Measurements from ENCODE around the gene MED1.

DNA sequence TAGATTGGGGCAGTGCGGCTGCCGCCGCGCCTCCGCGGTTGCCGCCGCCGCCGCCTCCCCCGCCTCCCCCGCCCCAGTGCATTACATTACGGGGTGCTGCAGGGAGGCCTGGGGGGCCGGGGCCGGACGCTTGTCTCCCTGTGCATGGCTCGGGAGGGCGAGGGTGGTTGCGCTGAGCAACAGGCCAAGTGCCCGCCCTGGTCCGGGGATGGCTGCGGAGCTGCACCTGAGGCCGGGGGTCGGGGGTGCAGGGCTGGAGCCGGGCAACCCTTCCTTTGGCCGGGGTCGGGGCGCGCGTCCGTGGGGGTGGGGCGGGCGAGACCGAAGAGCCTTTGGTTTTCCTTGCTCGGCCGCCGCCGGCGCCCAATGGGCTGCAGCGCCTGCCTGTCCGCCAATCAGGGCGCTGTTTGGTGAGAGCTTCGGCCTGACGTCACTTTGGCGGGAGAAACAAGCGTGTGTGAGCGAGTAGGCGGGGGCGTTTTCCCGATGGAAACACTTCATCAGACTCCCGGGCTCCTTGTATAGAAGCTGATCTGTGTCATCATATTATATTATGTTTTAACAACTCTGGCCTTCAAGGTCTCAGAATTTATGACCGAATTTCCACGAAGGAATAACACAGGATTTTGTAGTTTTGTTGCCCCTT, 48.7 kb downstream of the MED1 start:
- no peak for TF ChIP-seq HDAC2 (IDR thresholded peaks at IDR 0.05)
- TF ChIP-seq, protein P1, sequence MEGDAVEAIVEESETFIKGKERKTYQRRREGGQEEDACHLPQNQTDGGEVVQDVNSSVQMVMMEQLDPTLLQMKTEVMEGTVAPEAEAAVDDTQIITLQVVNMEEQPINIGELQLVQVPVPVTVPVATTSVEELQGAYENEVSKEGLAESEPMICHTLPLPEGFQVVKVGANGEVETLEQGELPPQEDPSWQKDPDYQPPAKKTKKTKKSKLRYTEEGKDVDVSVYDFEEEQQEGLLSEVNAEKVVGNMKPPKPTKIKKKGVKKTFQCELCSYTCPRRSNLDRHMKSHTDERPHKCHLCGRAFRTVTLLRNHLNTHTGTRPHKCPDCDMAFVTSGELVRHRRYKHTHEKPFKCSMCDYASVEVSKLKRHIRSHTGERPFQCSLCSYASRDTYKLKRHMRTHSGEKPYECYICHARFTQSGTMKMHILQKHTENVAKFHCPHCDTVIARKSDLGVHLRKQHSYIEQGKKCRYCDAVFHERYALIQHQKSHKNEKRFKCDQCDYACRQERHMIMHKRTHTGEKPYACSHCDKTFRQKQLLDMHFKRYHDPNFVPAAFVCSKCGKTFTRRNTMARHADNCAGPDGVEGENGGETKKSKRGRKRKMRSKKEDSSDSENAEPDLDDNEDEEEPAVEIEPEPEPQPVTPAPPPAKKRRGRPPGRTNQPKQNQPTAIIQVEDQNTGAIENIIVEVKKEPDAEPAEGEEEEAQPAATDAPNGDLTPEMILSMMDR (IDR thresholded peaks at IDR 0.05 in 2 of 3, conservative IDR thresholded peaks at IDR 0.05 in 1 of 3; ENCODE audit: insufficient read depth in 2 of 3, low read depth in 1 of 3, low read length in 3 of 3), result no peak
- peak; percentile 90 for TF ChIP-seq CREB1 (IDR thresholded peaks at IDR 0.05)
- peak; percentile 83 for TF ChIP-seq CREB1 (CRISPR knock-in tag; IDR thresholded peaks at IDR 0.05)
- no peak for TF ChIP-seq SMARCA5 (IDR thresholded peaks at IDR 0.05)
- no peak for TF ChIP-seq CHD4 (IDR thresholded peaks at IDR 0.05; ENCODE audit: insufficient read depth, insufficient replicate concordance, low read depth, low read length, poor library complexity, severe bottlenecking)
- peak; percentile 98 for TF ChIP-seq CREM (IDR thresholded peaks at IDR 0.05; ENCODE audit: low read depth)
- TF ChIP-seq U2AF1 (optimal IDR thresholded peaks at IDR 0.05; ENCODE audit: low read depth, low read length), result no peak
- TF ChIP-seq NFYB (IDR thresholded peaks at IDR 0.05; ENCODE audit: extremely low read depth, insufficient read length), result peak; percentile 58
- no peak for TF ChIP-seq NFIX (CRISPR knock-in tag; IDR thresholded peaks at IDR 0.05; ENCODE audit: low read depth)
- TF ChIP-seq POLR2AphosphoS5 (IDR thresholded peaks at IDR 0.05; ENCODE audit: control insufficient read depth, insufficient read depth, low read depth, low read length), result no peak
- TF ChIP-seq, protein P2, sequence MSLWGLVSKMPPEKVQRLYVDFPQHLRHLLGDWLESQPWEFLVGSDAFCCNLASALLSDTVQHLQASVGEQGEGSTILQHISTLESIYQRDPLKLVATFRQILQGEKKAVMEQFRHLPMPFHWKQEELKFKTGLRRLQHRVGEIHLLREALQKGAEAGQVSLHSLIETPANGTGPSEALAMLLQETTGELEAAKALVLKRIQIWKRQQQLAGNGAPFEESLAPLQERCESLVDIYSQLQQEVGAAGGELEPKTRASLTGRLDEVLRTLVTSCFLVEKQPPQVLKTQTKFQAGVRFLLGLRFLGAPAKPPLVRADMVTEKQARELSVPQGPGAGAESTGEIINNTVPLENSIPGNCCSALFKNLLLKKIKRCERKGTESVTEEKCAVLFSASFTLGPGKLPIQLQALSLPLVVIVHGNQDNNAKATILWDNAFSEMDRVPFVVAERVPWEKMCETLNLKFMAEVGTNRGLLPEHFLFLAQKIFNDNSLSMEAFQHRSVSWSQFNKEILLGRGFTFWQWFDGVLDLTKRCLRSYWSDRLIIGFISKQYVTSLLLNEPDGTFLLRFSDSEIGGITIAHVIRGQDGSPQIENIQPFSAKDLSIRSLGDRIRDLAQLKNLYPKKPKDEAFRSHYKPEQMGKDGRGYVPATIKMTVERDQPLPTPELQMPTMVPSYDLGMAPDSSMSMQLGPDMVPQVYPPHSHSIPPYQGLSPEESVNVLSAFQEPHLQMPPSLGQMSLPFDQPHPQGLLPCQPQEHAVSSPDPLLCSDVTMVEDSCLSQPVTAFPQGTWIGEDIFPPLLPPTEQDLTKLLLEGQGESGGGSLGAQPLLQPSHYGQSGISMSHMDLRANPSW (CRISPR knock-in tag; IDR thresholded peaks at IDR 0.05), result no peak
- TF ChIP-seq TCFL5 (CRISPR knock-in tag; conservative IDR thresholded peaks at IDR 0.05), result no peak
- TF ChIP-seq NFIC (IDR thresholded peaks at IDR 0.05), result no peak

All from K562 (cell line).